ENCODE measurements around the gene CEP164. TPM values are rescaled to one million over a fixed set of nuclear protein-coding genes. Genes with fewer than 3 reads are reported as not detected.

CEP164 gene
- total and polyA plus RNA-seq, 2 of the 8 experiments (the other 6 are each of a cell fraction or from before 2014, with no cell fraction given) = 8.4 to 20.8 TPM

DNA sequence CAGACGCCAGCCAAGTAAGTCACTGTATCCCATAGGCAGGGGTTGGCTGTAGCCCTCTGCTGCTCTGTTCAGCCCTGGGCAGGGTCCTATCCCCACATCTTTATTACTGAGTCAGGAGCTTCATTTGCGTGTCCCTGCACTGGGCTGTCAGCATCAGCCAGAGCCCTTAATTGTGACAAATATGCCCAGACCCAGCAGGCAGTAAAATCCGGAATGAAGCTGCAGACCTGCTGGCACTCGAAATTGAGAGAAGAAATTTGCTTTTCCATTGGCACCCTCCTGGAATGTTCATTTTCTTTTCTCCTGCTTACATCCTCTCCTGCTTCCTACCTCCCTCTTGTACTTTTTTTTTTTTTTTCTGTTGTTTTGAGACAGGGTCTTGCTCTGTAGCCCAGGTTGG is 43.8 kb downstream of the CEP164 start:
- Histone ChIP-seq H3K27me3 (replicated peaks in 1 of 4; ENCODE audit: control insufficient read depth in 3 of 4, extremely low read depth in 1 of 4, insufficient read depth in 3 of 4, low read length in 3 of 4) (no peaks in the 10 kb centered on the region), H3K4ac (replicated peaks; ENCODE audit: insufficient read length, low read depth, low read length) (no peak overlapping the region), H3K4me3 (ENCODE audit: extremely low read depth in 1 of 4, insufficient read depth in 2 of 4, low read depth in 3 of 4, low read length in 4 of 4) (no peak overlapping the region), H4K20me1 (replicated peaks in 1 of 2; ENCODE audit: control insufficient read depth in 1 of 2, insufficient read depth in 2 of 2, low read length in 2 of 2) (no peaks in the 10 kb centered on the region), H3K4me1 (replicated peaks in 1 of 4; ENCODE audit: control insufficient read depth in 3 of 4, insufficient read depth in 4 of 4, low read length in 3 of 4) (no peaks in the 10 kb centered on the region), H2BK120ac (replicated peaks; ENCODE audit: low read depth, low read length) (no peak overlapping the region), H4K8ac (ENCODE audit: extremely low read depth, insufficient read depth, low read length) (no peak overlapping the region), H3K23ac (ENCODE audit: insufficient read length) (no peak overlapping the region), H2AK5ac (ENCODE audit: low read depth, low read length) (no peak overlapping the region), H2AFZ (ENCODE audit: low read length) (no peak overlapping the region), H3K9ac (replicated peaks in 1 of 4; ENCODE audit: extremely low read depth in 1 of 4, low read depth in 3 of 4, low read length in 3 of 4) (no peak overlapping the region), H3K18ac (ENCODE audit: extremely low read depth, low read length) (no peak overlapping the region), H3K79me2 (ENCODE audit: control insufficient read depth in 1 of 2, insufficient read depth in 2 of 2, low read length in 2 of 2) (no peaks in the 10 kb centered on the region), H3K36me3 (ENCODE audit: control insufficient read depth in 2 of 4, insufficient read depth in 4 of 4, low read length in 3 of 4) (peaks cover 0 to 16% (median 7%) of the 10 kb centered on the region in 4 experiments; a peak in 6 of 8 replicates), H3K4me2 (ENCODE audit: insufficient read depth in 1 of 2, low read depth in 2 of 2, low read length in 2 of 2) (no peak overlapping the region), H3K79me1 (ENCODE audit: low read depth, low read length) (no peaks in the 10 kb centered on the region; the same call in none of the 2 replicates), H3K14ac (ENCODE audit: insufficient read length) (no peak overlapping the region), H2BK5ac (ENCODE audit: low read depth, low read length) (no peak overlapping the region), H2BK12ac (ENCODE audit: low read depth, low read length) (no peak overlapping the region), H3K23me2 (ENCODE audit: low read depth, low read length) (no peaks in the 10 kb centered on the region), H3K27ac (ENCODE audit: low read depth, low read length) (no peak overlapping the region), H2BK15ac (ENCODE audit: low read length) (no peak overlapping the region), H4K91ac (replicated peaks; ENCODE audit: insufficient read length, low read length) (no peak overlapping the region), H4K5ac (ENCODE audit: insufficient read length, low read depth, low read length) (no peak overlapping the region), H3K9me3 (ENCODE audit: insufficient read depth in 2 of 2, low read depth in 1 of 2, low read length in 1 of 2) (no peaks in the 10 kb centered on the region), H3K56ac (replicated peaks; ENCODE audit: insufficient read length, low read depth, low read length) (no peak overlapping the region), H2BK20ac (ENCODE audit: low read length) (no peak overlapping the region)
- 77% methylated on average over 4 of the region's 4 CpGs; no CpG with 5 or more reads in 1 of the 2 experiments for WGBS, 2 experiments (ENCODE audit: extremely low coverage in 1 of 2, insufficient coverage in 1 of 2, insufficient read length in 1 of 2, insufficient replicate concordance in 2 of 2, low coverage in 1 of 2, low lambda C conversion rate in 2 of 2, missing lambda C conversion rate in 1 of 2)
- ChIA-PET POLR2A (ENCODE audit: partially characterized antibody) (no interaction called here), CTCF (ENCODE audit: partially characterized antibody) (interaction anchor here (0.6 to 1.1 kb wide), 3 partner anchors 575 to 1869 kb away, joined by 3 read pairs; no protein-coding TSS in a partner anchor)
- no peak for FAIRE-seq
- no peak for DNase-seq (ENCODE audit: low read depth in 1 of 2, low spot score in 2 of 2)
- TF ChIP-seq CHD1 (IDR thresholded peaks at IDR 0.05; ENCODE audit: low read depth, low read length) (no peak), SP4 (IDR thresholded peaks at IDR 0.05; ENCODE audit: low read length) (no peak), TAF7 (optimal IDR thresholded peaks at IDR 0.05; ENCODE audit: borderline replicate concordance, low read depth, low read length) (no peak), POLR2A (IDR thresholded peaks at IDR 0.05; ENCODE audit: control extremely low read depth in 1 of 2, low read depth in 2 of 2, low read length in 2 of 2) (no peak)
- TF ChIP-seq, protein P1, sequence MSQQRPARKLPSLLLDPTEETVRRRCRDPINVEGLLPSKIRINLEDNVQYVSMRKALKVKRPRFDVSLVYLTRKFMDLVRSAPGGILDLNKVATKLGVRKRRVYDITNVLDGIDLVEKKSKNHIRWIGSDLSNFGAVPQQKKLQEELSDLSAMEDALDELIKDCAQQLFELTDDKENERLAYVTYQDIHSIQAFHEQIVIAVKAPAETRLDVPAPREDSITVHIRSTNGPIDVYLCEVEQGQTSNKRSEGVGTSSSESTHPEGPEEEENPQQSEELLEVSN (IDR thresholded peaks at IDR 0.05) = no peak
